Measurements from ENCODE around the gene LATS1.
A peak's percentile ranks its signal among the peaks of the same experiment; 100 is the strongest.

LATS1 gene

DNA sequence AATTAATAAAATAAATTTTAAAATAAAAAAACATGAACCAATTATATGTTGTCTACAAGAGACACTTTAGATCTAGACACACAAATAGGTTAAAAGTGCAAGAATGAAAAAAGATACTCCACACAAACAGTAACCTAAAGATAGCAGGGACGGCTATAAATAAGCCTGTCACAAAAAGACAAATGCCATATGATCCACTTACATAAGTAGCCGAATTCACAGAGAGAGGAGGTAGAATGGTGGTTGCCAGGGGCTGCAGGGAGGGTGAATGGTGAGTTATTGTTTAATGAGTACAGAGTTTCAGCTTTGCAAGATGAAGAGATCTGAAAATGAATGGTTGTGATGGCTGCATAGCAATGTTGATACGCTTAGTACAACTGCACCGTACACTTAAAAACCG is 102.1 kb downstream of the LATS1 start:
- H3K4me3 ChIP-seq (ENCODE audit: low read depth, low read length), result no peak overlapping the region
- DNase-seq (ENCODE audit: low read depth), result no peak
- no peak for TF ChIP-seq MYC (IDR thresholded peaks at IDR 0.05; ENCODE audit: low read depth, low read length)
- no peak for TF ChIP-seq CTCF (IDR thresholded peaks at IDR 0.05; ENCODE audit: low read depth, low read length)
- TF ChIP-seq MAX (IDR thresholded peaks at IDR 0.05; ENCODE audit: low read depth, low read length), result no peak
- TF ChIP-seq POLR2A (IDR thresholded peaks at IDR 0.05; ENCODE audit: extremely low read depth, insufficient read length), result no peak

DNA sequence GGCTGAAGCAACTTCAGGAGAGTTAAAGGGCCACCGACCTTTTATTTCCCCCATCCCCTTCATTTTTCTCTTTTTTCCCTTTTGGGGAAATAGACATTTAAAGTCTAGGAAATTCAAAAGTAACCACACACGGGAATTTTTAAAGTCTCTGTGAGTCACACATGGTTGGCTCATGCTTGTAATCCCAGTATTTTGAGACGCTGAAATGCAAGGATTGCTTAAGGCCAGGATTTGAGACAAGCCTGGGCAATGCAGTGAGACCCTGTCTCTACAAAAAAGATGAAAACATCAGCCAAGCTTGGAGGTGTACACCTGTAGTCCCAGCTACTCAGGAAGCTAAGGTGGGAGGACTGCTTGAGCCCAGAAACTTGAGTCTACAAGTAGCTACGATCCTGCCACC is 103.6 kb downstream of the LATS1 start:
- DNase-seq (ENCODE audit: low read depth), result no peak
- no peak overlapping the region for H3K4me3 ChIP-seq (ENCODE audit: low read depth, low read length)
- TF ChIP-seq POLR2A (IDR thresholded peaks at IDR 0.05; ENCODE audit: extremely low read depth, insufficient read length), result no peak
- TF ChIP-seq CTCF (IDR thresholded peaks at IDR 0.05; ENCODE audit: low read depth, low read length), result no peak
- TF ChIP-seq MYC (IDR thresholded peaks at IDR 0.05; ENCODE audit: low read depth, low read length), result no peak
- no peak for TF ChIP-seq MAX (IDR thresholded peaks at IDR 0.05; ENCODE audit: low read depth, low read length)

- H3K4me3 ChIP-seq (ENCODE audit: low read depth, low read length), result no peak overlapping the region
- peak; percentile 85 for DNase-seq (ENCODE audit: low read depth)
- TF ChIP-seq POLR2A (IDR thresholded peaks at IDR 0.05; ENCODE audit: extremely low read depth, insufficient read length) (no peak), MYC (IDR thresholded peaks at IDR 0.05; ENCODE audit: low read depth, low read length) (no peak)
These were observed 109.4 kb downstream of the LATS1 start for GRCh38 chr6:149608381-149608982.

Data from NB4 (cell line).